ENCODE measurements around the gene CANX. TPM values are rescaled to one million over a fixed set of nuclear protein-coding genes. Genes with fewer than 3 reads are reported as not detected.

The CANX gene
- total RNA-seq, 1 experiment from 2014 or later = 538 TPM

GRCh38 chr5:179724163-179724562 is 25.4 kb downstream of the CANX start:
- H2BK12ac ChIP-seq (ENCODE audit: insufficient read length, low read depth, low read length) = no peak overlapping the region

More at GRCh38 chr5:179724163-179724562, 25.4 kb downstream of the CANX start:
- no peak overlapping the region for H4K8ac ChIP-seq (replicated peaks; ENCODE audit: insufficient read length, low read depth, low read length)
- no peaks in the 10 kb centered on the region for H3K27me3 ChIP-seq (ENCODE audit: insufficient read depth, low read length)
- H2AK5ac ChIP-seq (ENCODE audit: insufficient read length, low read length) = no peak overlapping the region
- no peaks in the 10 kb centered on the region for H3K79me1 ChIP-seq (ENCODE audit: insufficient read depth, low read depth, low read length, poor library complexity, severe bottlenecking)
- TF ChIP-seq, protein P1, sequence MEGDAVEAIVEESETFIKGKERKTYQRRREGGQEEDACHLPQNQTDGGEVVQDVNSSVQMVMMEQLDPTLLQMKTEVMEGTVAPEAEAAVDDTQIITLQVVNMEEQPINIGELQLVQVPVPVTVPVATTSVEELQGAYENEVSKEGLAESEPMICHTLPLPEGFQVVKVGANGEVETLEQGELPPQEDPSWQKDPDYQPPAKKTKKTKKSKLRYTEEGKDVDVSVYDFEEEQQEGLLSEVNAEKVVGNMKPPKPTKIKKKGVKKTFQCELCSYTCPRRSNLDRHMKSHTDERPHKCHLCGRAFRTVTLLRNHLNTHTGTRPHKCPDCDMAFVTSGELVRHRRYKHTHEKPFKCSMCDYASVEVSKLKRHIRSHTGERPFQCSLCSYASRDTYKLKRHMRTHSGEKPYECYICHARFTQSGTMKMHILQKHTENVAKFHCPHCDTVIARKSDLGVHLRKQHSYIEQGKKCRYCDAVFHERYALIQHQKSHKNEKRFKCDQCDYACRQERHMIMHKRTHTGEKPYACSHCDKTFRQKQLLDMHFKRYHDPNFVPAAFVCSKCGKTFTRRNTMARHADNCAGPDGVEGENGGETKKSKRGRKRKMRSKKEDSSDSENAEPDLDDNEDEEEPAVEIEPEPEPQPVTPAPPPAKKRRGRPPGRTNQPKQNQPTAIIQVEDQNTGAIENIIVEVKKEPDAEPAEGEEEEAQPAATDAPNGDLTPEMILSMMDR (conservative IDR thresholded peaks at IDR 0.05) = no peak
- H2BK15ac ChIP-seq (ENCODE audit: low read depth, low read length) = no peak overlapping the region
- no peak overlapping the region for H2AFZ ChIP-seq (ENCODE audit: low read length)
- no peak overlapping the region for H2BK20ac ChIP-seq (ENCODE audit: low read depth, low read length, poor library complexity, severe bottlenecking)
- no peak overlapping the region for H3K56ac ChIP-seq (ENCODE audit: insufficient read length, low read depth, low read length)
- Mint-ChIP-seq H3K36me3 (ENCODE audit: insufficient read depth in 1 of 3, low read depth in 3 of 3) (peaks cover 47 to 94% (median 82%) of the 10 kb centered on the region in 3 experiments; a peak in 6 of 7 replicates), H3K27ac (peak overlapping the region in 1 of 3 experiments; percentile 41; a peak in 1 of 7 replicates), H3K4me1 (no peaks in the 10 kb centered on the region), H3K27me3 (ENCODE audit: low read depth) (no peaks in the 10 kb centered on the region), H3K4me3 (no peak overlapping the region), H3K9me3 (no peaks in the 10 kb centered on the region)
- no peaks in the 10 kb centered on the region for H3K4me1 ChIP-seq (ENCODE audit: insufficient read depth, low read length)
- H2BK5ac ChIP-seq (ENCODE audit: insufficient read length, low read length) = no peak overlapping the region
- no peak overlapping the region for H3K9ac ChIP-seq (ENCODE audit: extremely low read depth, insufficient read length, low read length)
- no peak overlapping the region for H4K5ac ChIP-seq (ENCODE audit: insufficient read length, low read depth, low read length)
- no peak overlapping the region for H3K4ac ChIP-seq (ENCODE audit: low read depth, low read length)
- no peaks in the 10 kb centered on the region for H3K9me3 ChIP-seq (ENCODE audit: control insufficient read depth, low read depth, low read length)
- H3K23ac ChIP-seq (ENCODE audit: insufficient read length, low read depth, low read length) = no peak overlapping the region
- no peak overlapping the region for H3K27ac ChIP-seq (ENCODE audit: insufficient read length, low read depth, low read length)
- no peak overlapping the region for H3T11ph ChIP-seq (ENCODE audit: low read length)
- H4K91ac ChIP-seq (ENCODE audit: insufficient read length, low read depth, low read length) = no peak overlapping the region
- H3K4me2 ChIP-seq (ENCODE audit: insufficient read depth, insufficient read length, low read length) = no peak overlapping the region
- no peak for DNase-seq
- H4K20me1 ChIP-seq (ENCODE audit: control insufficient read depth, insufficient read depth, insufficient read length) = no peaks in the 10 kb centered on the region
- no peaks in the 10 kb centered on the region for H3K23me2 ChIP-seq (ENCODE audit: insufficient read length, low read depth, low read length, poor library complexity, severe bottlenecking)
- WGBS (ENCODE audit: extremely low coverage, insufficient read length, low lambda C conversion rate) = no CpG with 5 or more reads among the region's 4 CpGs
- H2BK120ac ChIP-seq (ENCODE audit: low read depth, low read length, poor library complexity, severe bottlenecking) = no peak overlapping the region
- no peak overlapping the region for H3K14ac ChIP-seq (ENCODE audit: insufficient read depth, low read length)
- no peaks in the 10 kb centered on the region for H3K79me2 ChIP-seq (ENCODE audit: insufficient read depth, low read length)
- no peak overlapping the region for H3K18ac ChIP-seq (ENCODE audit: insufficient read length, low read depth, low read length)
